Coronary artery (tissue), 2 donors: Measurements from ENCODE around the gene SELENOS.

Experiments
- DNase-seq: peaks from one replicate; pipeline ENCODE4 v3.0.0-alpha.2; 2017; ENCODE audit warnings: low spot score
- H3K27ac ChIP-seq, 2 donors: fragments of 200-600 bp; sonication (generic); one replicate each; pipeline ENCODE4 v1.5.1; 2016 to 2019
- H3K4me3 ChIP-seq: fragments of 200-600 bp; sonication (generic); 2 replicates; pipeline ENCODE4 v1.5.1; 2016; ENCODE audit warnings: mild to moderate bottlenecking, moderate library complexity
- CTCF ChIP-seq: fragments of 200-600 bp; sonication (generic); IDR thresholded peaks from one replicate; pipeline ENCODE4 v1.5.1; 2019; ENCODE audit warnings: antibody characterized with exemption

Gene SELENOS

GRCh38 chr15:101242160-101242998 is 34.9 kb downstream of the SELENOS start:
- Histone ChIP-seq H3K4me3 (peak overlapping the region; percentile 1), H3K27ac (peak overlapping the region in 1 of 2 donors; percentile 31)
- no peak for TF ChIP-seq CTCF
- no peak for DNase-seq

DNA sequence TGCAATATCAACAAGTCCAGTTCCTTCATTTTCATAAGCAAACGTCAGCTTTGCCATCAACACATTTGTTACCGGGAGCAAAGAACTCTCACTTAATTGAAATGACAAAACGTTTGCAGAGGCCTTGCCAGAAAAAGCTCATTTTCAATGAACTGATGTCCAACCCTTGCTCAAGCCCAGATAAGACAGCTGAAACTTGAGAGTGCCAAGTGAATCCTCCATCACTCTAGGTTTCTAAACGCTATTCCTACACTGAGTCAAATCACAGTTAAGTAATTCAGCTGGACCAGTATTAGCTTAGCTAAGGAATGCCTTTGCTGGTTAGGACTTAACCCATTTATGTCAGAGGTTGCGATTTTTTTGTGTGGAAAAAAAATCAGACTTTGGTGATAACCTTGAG is 36.9 kb downstream of the SELENOS start:
- peak overlapping the region in 1 of 2 donors; percentile 6 for H3K27ac ChIP-seq
- TF ChIP-seq CTCF: no peak
- no peak overlapping the region for H3K4me3 ChIP-seq
- no peak for DNase-seq

- no peak for DNase-seq
- TF ChIP-seq CTCF: no peak
- Histone ChIP-seq H3K4me3 (no peak overlapping the region), H3K27ac (peak overlapping the region in 1 of 2 donors; percentile 45)
These were observed 37.6 kb downstream of the SELENOS start for GRCh38 chr15:101239724-101240136.

- no peak for TF ChIP-seq CTCF
- no peak overlapping the region for H3K4me3 ChIP-seq
These were observed 40.0 kb downstream of the SELENOS start for GRCh38 chr15:101237251-101237650.

DNA sequence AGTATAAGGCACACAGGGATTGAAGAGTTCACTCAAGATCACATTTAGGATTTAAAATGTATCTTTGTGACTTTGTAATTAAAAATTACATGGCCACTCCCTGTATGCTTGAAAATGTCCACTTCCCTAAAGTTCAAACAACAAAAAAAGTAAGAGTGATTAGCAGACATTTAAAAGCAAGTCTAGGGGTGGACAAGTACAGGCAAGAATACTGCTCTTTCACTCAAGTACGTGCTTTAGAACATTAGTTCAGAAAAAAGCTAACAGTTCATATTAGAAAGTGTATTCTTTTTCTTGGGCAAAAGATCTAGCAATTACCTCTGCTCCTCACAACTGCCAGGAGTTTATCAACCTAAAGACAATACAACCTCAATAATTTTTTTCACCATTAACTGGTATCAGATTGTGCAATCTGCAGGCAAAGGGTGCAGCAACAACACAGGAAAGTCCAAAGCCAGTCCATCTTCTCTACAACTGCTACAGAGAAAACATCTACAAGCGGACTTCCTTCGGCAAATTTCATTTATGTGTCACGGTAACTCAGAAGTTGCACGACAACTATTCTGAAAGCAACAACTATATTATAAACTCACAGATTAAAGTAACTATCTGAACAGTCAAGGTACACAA is 43.5 kb downstream of the SELENOS start:
- H3K4me3 ChIP-seq: no peak overlapping the region

More at GRCh38 chr15:101237251-101237650, 40.0 kb downstream of the SELENOS start:
- DNase-seq: no peak
- no peak overlapping the region for H3K27ac ChIP-seq

DNA sequence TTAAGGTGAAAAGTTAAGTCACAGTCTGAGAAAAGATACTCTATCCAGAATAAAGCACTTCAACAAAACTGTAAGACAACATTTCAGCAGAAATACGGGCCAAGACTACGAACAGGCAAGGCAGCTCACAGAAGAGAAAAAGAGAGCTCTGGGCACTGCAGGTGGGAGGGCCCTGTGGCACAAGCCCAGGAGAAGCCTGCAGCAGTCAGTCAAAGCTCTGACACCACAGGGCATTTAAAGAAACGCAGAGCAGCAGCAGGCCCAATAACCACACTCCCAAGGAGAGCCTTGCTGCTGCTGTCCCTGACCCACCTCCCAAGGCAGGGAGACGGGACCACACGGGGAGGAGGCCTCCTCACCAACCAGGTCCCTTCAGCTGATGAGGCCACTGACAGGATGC is 44.6 kb downstream of the SELENOS start:
- no peak for TF ChIP-seq CTCF
- H3K27ac ChIP-seq: no peak overlapping the region
- H3K4me3 ChIP-seq: no peak overlapping the region
- DNase-seq: no peak

More for the DNA sequence above, 43.5 kb downstream of the SELENOS start:
- no peak overlapping the region for H3K27ac ChIP-seq
- no peak for DNase-seq
- no peak for TF ChIP-seq CTCF

GRCh38 chr15:101228313-101228712 is 49.0 kb downstream of the SELENOS start:
- H3K4me3 ChIP-seq: no peak overlapping the region
- DNase-seq: no peak
- no peak for TF ChIP-seq CTCF
- no peak overlapping the region for H3K27ac ChIP-seq
